Embryonic facial prominence (tissue), 1 donor: ENCODE data around the gene RNF133.
"Not testable (repeated sequence)": the region's sequence is repeated elsewhere in the genome, so short reads cannot be mapped to it uniquely, and the experiment has no call there.

Experiments used
- DNase-seq: peaks from one replicate; pipeline ENCODE4 v3.0.0-alpha.2; 2016; ENCODE audit errors: extremely low spot score

RNF133 gene

DNA sequence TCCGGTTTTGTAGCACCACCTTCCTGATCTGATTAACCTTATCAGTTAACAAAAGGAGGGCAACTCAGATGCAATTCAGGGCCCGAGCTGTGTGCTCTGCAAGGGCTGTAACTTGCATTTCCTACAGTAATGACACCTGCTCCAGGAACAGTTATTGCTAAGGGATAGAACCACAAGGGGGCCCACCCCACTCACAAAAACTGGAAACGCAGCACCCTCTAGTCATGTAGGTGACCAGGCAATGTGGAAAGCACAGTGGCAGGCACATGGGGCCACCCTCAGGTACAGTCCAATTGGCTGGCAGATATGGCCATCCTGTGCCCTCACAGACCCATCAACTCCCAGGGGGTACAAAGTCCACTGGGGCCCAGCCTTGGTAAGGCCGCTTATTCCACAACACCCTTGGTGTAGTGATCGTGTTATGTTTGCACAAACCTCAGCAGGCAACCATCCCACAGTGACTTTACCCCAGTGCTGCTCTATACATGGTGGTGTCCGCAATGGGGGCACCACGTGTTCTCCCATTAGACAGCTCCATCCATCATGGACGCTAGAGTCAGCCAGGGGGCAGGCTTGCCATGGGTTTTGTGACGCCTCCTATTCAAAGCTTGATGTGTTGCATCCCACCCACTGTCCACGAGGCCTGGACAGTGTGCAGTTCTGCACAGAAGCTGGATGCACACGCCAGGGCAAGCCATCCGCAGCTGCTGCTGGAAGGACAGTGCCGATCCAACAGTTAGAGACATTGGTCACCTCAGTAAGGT is 9.4 kb downstream of the RNF133 start:
- DNase-seq: no peak

DNA sequence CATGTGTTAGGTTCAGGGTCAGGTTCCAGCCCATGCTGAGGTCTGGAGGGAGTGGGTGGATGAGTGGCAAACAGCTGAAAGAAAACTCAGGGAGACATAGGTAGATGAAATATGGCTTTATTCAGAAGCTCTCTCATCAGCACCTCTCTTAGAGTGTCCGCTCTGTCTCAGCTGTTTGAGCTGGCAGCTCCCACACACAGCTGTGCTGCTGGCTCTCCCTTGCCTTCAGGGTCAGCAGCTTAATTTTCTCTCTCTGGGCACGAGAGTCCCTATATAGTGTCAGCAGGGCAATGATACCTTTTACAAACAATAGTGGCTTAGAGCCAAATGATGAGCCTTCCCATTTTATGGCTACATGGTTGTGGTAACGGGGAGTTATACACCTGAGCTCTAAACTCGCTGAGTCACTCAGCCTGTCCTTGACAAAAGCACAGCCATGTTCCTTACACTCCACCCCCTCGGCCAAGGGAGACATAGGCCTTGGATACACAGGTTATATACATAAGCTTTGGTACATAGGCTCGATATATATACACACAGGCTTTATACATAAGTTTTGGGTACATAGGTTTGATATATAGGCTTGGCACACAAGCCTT is 10.4 kb downstream of the RNF133 start:
- no peak for DNase-seq

DNA sequence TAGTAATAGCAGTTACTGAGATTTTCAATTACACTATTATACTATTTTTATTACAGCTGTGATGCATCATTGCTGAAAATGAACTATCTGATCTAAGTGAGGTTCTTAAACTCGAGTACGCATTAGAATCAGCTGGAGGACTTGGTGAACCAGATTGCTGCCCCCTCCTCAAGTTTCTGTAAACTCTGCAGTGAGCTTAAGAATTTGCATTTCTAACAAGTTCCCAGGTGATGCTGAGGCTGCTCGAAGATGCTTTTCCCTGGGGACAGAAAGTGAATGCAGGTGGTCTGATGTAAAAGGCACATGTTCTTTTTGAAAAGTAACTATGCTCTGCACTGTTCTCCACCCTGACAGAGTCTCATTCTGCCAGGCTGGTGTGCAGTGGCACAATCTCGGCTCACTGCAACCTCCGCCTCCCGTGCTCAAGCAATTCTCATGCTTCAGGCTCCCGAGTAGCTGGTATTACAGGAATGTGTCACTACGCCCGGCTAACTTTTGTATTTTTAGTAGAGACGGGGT is 12.5 kb downstream of the RNF133 start:
- DNase-seq: no peak

DNA sequence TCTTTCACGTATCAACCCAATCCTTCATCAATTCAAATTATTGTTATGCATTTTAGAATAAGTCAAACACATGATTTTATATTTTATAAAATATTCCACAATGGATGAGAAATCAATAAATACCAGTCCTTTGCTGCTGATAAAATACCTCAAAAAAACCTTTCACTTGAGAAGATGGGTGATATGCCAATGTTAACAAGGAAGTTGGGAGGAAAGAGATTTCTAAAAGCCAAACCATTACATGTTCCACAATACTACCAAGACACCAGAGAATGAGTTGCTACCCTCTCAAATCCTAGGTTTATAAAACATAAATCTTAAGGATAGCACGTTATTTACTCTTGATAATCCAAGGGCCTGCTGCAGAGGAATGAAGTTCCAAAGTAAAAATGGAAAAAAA is 14.4 kb downstream of the RNF133 start:
- no peak for DNase-seq

DNA sequence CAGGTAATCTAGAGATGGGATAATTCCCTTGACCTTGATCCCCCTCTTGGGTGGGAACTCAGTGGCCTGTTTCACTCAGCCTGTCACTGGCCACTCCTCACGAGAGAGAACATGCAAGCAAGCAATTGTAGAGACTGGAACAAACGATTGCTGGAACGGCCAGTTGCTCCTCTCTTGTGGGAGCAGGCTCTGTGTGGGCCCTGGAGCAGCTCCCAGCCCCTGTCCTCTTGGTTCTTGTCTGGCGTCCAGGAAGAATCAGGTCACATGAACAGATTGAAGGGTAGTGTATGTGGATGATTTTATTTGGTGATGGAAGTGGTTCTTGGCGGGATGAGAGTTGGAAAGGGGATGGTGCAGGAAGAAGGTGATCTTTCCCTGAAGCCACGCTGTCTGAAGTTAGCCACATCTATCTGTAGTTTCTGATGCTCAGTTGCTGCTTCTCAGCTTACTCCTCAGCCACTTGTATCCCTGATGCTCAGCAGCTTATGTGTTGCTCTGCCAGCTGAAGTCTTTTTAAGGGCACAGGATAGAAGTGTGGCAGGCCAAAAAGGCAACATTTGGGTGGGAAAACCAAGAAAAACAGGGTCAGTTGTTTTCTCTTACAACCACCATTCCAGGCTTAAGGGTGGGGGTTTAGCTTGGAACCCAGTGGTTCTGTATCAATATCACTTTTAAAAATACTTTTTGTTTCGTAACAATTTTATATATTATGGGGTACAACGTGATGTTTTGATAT is 15.9 kb downstream of the RNF133 start:
- no peak for DNase-seq

DNA sequence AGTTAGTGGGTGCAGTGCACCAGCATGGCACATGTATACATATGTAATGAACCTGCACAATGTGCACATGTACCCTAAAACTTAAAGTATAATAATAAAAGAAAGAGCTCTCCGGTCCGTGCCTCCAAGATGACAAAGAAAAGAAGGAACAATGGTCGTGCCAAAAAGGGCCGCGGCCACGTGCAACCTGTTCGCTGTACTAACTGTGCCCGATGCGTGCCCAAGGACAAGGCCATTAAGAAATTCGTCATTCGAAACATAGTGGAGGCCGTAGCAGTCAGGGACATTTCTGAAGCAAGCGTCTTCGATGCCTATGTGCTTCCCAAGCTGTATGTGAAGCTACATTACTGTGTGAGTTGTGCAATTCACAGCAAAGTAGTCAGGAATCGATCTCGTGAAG is 17.7 kb downstream of the RNF133 start:
- not testable (repeated sequence) for DNase-seq

DNA sequence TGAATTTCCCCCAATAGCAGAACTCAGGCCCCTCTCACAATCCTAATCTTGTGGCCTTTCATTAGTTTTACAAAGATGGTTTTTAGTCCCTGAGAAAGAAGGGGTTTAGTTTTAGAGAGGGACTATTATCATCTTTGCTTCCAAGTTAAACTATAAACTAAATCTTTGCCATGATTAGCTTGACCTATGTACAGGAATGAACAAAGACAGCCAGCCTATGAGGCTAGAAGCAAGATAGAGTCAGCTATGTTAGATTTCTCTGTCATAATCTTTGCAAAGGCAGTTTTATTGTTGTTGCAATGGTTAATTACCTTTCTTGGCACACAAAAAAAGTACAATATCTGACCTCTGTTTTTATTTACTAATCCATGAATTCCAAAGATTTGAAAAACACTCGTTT is 19.1 kb downstream of the RNF133 start:
- DNase-seq: no peak

DNA sequence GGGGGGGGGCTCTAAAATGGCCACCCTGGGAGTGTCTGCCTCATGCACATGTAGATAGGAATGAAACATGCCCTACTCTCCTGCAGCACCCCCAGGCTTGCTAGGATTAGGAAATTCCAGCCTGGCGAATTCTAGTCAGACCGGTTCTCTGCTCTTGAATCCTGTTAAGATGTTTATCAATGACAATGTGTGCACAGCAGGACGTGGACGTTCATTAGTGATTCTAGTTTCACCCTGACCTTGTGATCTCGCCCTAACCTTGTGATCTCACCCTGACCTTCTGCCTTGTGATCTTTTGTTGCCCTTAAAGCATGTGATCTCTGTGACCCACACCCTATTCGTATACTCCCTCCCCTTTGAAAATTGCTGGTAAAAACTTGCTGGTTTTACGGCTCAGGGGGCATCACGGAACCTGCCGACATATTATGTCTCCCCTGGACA is 19.6 kb downstream of the RNF133 start:
- DNase-seq: not testable (repeated sequence)

DNA sequence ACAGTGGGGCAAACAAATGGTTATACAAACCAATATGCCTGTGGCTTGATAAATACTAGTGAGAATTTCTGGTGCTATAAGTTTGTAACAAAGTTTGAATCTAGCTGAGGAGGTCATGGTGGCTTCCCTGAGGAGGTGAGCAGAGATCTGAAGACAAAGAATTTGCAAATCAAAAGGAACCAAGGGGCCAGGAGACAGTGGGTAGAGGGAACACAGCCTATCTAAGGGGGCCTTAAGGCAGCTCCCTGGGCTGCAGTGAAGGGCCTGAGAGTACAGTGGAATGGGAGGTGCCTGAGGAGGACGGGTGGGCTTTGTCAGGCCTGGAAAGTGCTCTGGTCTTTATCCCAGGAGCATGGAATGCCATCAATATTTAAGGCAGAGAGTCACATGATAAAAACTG is 21.8 kb downstream of the RNF133 start:
- no peak for DNase-seq

DNA sequence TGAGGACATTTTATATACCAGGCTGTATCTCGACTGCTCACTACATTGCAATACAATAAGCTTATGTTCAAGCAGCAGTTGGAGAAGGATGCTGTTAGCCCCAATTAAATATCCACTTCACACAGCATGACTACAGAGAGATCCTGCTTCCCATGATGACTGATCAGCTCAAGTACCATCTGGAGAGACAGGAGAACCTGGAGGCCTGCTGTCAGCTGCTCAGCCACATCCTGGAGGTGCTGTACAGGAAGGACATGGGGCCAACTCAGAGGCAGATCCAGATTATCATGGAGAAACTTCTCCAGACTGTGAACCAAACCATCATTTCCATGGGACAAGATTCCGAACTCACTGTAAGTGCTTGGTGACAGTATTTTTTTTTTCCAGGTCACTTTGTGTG is 22.5 kb downstream of the RNF133 start:
- no peak for DNase-seq

DNA sequence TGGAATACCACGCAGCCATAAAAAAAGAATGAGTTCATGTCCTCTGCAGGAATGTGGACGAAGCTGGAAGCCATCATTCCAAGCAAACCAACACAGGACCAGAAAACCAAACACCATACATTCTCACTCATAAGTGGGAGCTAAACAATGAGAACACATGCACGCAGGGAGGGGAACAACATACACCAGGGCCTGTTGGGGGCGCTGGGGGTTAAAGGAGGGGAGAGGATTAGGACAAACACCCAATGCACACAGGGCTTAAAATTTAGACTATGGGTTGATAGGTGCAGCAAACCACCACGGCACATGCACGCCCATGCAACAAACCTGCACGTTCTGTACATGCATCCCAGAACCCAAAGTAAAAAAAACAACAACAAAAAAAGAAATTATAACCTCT is 23.3 kb downstream of the RNF133 start:
- no peak for DNase-seq

DNA sequence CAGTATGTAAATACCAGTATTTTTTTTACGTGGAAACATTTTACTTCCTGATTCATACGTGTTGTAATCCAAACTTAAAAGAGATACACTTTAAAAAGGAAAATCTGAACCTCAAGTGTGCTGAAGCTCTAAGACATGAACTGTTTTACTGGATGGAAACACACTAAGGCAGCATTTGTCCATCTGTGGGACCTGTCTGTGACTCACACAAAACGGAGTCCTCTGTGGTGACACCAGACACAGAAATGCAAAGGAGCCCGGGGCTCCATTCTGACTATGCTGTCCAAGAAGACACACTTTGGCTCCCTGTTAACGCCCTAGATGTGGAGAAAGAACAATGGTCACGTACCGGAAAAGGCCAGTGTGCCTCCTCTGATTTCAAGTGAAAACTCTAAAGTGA is 23.9 kb downstream of the RNF133 start:
- DNase-seq: no peak

DNA sequence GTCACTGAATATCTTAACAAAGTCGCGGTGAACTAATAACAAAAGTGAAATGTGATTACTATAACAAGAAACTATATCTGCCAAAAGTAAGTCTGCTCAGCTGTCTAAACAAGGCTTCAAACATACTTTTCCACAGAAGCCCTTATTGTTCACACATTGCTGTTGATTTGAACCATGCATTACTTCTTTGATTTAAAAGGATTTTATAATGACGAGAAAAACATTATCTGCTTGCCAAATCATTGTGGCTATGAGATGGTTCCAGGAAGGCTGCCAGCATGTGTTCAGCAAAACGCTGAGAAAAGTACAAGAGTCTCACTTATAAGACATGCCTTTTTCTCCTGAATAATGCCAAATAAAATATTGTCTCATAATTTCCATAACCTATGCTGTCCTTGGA is 24.4 kb downstream of the RNF133 start:
- peak; percentile 66 for DNase-seq

DNA sequence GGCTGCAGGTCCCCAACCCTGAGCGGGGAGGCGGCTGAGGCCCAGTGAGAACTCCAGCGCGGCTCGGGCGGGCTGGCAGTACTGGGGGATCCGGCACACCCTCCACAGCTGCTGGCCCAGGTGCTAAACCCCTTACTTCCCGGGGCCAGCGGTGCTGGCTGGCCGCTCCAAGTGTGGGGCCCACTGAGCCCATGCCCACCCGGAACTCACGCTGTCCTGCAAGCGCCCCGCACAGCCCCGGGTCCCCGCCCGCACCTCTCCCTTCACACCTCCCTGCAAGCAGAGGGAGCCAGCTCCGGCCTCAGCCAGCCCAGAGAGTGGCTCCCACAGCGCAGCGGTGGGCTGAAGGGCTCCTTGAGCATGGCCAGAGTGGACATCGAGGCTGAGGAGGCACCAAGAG is 25.0 kb downstream of the RNF133 start:
- no peak for DNase-seq

DNA sequence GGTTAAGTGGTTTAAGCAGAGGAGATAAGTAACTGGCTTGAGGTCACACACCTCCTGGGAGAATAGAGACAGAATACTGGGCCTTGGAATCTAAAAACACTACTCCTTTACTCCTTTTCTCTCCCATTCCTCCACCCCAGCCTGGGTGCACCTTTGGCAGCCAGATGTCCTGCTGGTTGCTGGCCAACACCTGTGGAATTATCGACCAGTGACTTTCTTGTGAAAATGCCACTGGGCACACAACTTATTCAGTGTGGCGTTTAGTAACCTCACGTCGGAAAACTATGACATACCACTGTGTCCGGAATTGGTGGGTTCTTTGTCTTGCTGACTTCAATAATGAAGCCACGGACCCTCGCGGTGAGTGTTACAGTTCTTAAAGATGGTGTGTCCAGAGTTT is 26.4 kb downstream of the RNF133 start:
- no peak for DNase-seq

DNA sequence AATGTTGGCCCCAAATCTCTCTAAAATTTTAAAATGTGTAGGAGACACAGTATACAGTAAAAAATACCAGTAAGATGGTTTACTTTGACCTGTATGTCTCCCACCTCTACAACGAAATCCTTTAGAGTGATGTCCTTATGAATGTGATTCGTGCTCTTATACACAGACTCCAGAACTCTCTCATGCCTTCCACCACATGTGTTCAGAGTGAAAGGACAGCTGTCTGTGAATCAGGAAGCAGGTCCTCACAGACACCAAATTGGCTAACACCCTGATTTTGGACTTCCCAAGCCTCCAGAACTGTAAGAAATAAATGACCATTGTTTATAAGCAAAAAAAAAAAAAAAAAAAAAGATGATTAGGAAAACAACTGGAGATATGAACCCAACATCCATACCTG is 35.2 kb downstream of the RNF133 start:
- no peak for DNase-seq

DNA sequence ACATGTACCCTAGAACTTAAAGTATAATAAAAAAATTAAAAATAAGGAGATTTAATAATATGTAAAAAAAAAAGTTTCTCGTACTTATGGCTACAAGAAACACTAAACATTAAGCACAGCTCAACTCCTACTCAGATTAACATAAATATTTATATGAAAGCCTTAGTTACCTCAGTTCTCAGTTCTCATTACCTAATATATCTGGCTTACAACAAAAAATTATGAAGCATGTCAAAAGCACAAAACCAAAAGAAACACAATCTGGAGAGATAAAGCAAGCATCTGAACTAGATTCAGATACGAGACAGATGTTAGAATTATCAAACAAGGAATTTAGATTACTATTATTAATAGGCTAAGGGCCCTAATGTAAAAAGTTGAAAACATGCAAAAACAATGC is 40.1 kb downstream of the RNF133 start:
- DNase-seq: no peak

DNA sequence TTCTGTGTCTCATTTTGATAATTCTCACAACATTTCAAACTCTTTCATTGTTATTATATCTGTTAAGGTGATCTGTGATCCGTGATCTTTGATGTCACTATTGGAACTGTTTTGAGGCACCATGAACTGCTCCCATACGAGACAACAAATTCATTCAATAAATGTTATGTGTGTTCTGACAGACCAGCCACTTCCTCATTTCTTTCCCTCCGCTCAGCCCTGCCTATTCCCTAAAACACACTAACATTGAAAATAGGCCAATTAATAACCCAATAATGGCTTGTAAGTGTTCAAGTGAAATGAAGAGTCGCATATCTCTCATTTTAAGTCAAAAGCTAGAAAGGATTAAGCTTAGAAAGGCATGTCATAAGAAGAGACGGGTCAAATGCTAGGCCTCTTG is 45.2 kb downstream of the RNF133 start:
- no peak for DNase-seq

DNA sequence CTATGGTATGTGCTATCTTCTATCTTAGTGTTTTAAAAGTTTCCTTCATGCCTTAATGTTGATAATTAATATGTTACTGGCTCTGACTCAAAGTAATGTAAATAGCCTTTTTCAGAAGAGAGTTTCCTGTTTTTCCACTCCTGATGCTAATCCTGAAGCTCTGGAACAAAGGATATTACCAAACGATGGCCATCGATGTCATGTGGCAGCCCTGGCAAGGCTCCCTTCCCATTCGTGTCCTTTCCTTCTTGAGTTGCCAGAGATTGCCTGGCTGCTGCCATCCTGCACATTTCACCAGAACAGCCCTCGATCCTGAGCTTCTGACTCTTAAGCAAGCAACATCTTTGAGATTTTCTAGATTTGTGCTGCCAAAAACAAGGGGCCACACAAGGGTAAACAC is 46.0 kb downstream of the RNF133 start:
- DNase-seq: no peak

DNA sequence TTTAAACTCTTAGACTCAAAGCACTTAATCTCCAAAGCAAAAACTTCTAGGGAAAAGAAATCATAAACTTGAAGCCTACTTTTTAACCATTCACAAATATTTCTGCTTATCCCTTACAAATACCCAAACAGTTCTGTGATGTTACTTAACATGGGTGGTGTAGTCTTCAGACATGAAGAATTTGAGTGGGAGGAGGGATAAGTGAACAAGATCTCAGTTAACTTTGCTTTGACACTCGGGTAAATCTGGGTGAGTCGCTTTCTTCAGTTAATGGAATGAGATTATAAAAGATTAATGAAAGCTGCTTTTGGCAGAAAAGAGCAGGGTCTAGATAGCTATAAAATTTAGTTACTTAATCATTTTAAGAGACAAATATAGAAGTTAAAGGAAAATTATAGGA is 47.5 kb downstream of the RNF133 start:
- DNase-seq: no peak
